Chondrocyte (in vitro differentiated cells): ENCODE results near the gene RPL3. TPM values are rescaled to one million over a fixed set of nuclear protein-coding genes. Genes with fewer than 3 reads are reported as not detected.

Experiments used
- DNase-seq: peaks from one replicate; pipeline ENCODE4 v3.0.0; 2021; ENCODE audit warnings: mixed read lengths, low spot score
- H3K27ac Mint-ChIP-seq: one replicate; pipeline ENCODE4 v1.8.0; 2021; ENCODE audit warnings: mild to moderate bottlenecking, moderate library complexity, mixed read lengths; ENCODE audit not compliant: unreplicated experiment
- H3K27me3 Mint-ChIP-seq: 2 replicates; pipeline ENCODE4 v1.8.0; 2021; ENCODE audit warnings: low read depth, mixed read lengths
- H3K36me3 Mint-ChIP-seq: 2 replicates; pipeline ENCODE4 v1.8.0; 2021; ENCODE audit warnings: low read depth, mixed read lengths
- H3K4me1 Mint-ChIP-seq: 2 replicates; pipeline ENCODE4 v1.8.0; 2021; ENCODE audit warnings: low read depth, mild to moderate bottlenecking, mixed read lengths
- H3K4me3 Mint-ChIP-seq: one replicate; pipeline ENCODE4 v1.8.0; 2021; ENCODE audit warnings: mild to moderate bottlenecking, moderate library complexity, mixed read lengths; ENCODE audit not compliant: unreplicated experiment
- H3K9me3 Mint-ChIP-seq: 2 replicates; pipeline ENCODE4 v1.8.0; 2021; ENCODE audit warnings: low read depth, mixed read lengths
- CTCF ChIP-seq: fragments of 200-600 bp; sonication (generic); IDR thresholded peaks from 2 replicates; pipeline ENCODE4 v1.5.0; 2021; ENCODE audit warnings: antibody characterized with exemption, mild to moderate bottlenecking, moderate library complexity
- total RNA-seq: library from RNA; stranded (reverse); gene quantifications from 3 replicates; pipeline ENCODE4 v1.2.1, GENCODE V29; 2021

RPL3 gene
- total RNA-seq, 1 donor from 2014 or later, result 1,326 TPM

- peak; percentile 49 for TF ChIP-seq CTCF
- H3K27ac Mint-ChIP-seq, result no peak overlapping the region
- DNase-seq, result no peak
- no peaks in the 10 kb centered on the region for H3K9me3 Mint-ChIP-seq
- no peaks in the 10 kb centered on the region for H3K27me3 Mint-ChIP-seq
- no peak overlapping the region for H3K4me3 Mint-ChIP-seq
- peaks cover 6% of the 10 kb centered on the region for H3K36me3 Mint-ChIP-seq
- peaks cover 47% of the 10 kb centered on the region for H3K4me1 Mint-ChIP-seq
Observed at GRCh38 chr22:39306456-39307361, 12.7 kb downstream of the RPL3 start.

- Mint-ChIP-seq H3K4me1 (peaks cover 45% of the 10 kb centered on the region), H3K27ac (no peak overlapping the region), H3K27me3 (no peaks in the 10 kb centered on the region), H3K4me3 (no peak overlapping the region), H3K9me3 (no peaks in the 10 kb centered on the region), H3K36me3 (peaks cover 2% of the 10 kb centered on the region)
- no peak for TF ChIP-seq CTCF
- DNase-seq, result no peak
Observed at GRCh38 chr22:39303892-39304671, 15.3 kb downstream of the RPL3 start.

GRCh38 chr22:39303358-39303757, 16.1 kb downstream of the RPL3 start:
- no peak for TF ChIP-seq CTCF
- Mint-ChIP-seq H3K4me3 (no peak overlapping the region), H3K27me3 (no peaks in the 10 kb centered on the region), H3K4me1 (peaks cover 42% of the 10 kb centered on the region), H3K27ac (no peak overlapping the region), H3K9me3 (no peaks in the 10 kb centered on the region), H3K36me3 (peaks cover 2% of the 10 kb centered on the region)
- no peak for DNase-seq

- no peak overlapping the region for H3K27ac Mint-ChIP-seq
- no peak for DNase-seq
- TF ChIP-seq CTCF, result no peak
- H3K9me3 Mint-ChIP-seq, result no peaks in the 10 kb centered on the region
- no peak overlapping the region for H3K4me3 Mint-ChIP-seq
- H3K36me3 Mint-ChIP-seq, result peaks cover 2% of the 10 kb centered on the region
- no peaks in the 10 kb centered on the region for H3K27me3 Mint-ChIP-seq
- peaks cover 48% of the 10 kb centered on the region for H3K4me1 Mint-ChIP-seq
Observed at GRCh38 chr22:39302431-39302960, 16.9 kb downstream of the RPL3 start.

- Mint-ChIP-seq H3K27ac (no peak overlapping the region), H3K4me1 (peaks cover 54% of the 10 kb centered on the region), H3K4me3 (no peak overlapping the region), H3K36me3 (peaks cover 2% of the 10 kb centered on the region), H3K9me3 (no peaks in the 10 kb centered on the region), H3K27me3 (no peaks in the 10 kb centered on the region)
- TF ChIP-seq CTCF, result no peak
- no peak for DNase-seq
Observed at GRCh38 chr22:39301926-39302325, 17.5 kb downstream of the RPL3 start.
